OCI-LY7 (cell line): Measurements from ENCODE around the gene FBXW7. TPM values are rescaled to one million over a fixed set of nuclear protein-coding genes. Genes with fewer than 3 reads are reported as not detected.

Experiments
- BruUV-seq: library from RNA; stranded (reverse); fragments of 400-500 nt; replicated peaks from 2 replicates; lab custom pipeline; 2021; lab: Mats Ljungman, UMichigan
- CTCF ChIA-PET: fragments of 300-600 bp; sonication (Branson Sonifier 250); formaldehyde crosslinking; loops from one replicate; lab custom pipeline; 2022; ENCODE audit warnings: antibody characterized with exemption; ENCODE audit not compliant: unreplicated experiment; lab: Charles Lee
- POLR2A ChIA-PET: fragments of 300-600 bp; sonication (Branson Sonifier 250); formaldehyde crosslinking; loops from one replicate; lab custom pipeline; 2022; ENCODE audit warnings: antibody characterized with exemption; lab: Charles Lee
- DNase-seq: peaks from one replicate; pipeline ENCODE4 v3.0.0-alpha.2; 2015; ENCODE audit warnings: low spot score
- H2AFZ ChIP-seq: fragments of 200-600 bp; sonication (generic), shearing (Covaris generic); 2 replicates; pipeline ENCODE4 v1.6.1; 2014; ENCODE audit warnings: mild to moderate bottlenecking, antibody characterized with exemption, low read length, moderate library complexity
- H3K27ac ChIP-seq: fragments of 200-600 bp; sonication (generic); 2 replicates; pipeline ENCODE4 v1.5.1; 2014; ENCODE audit warnings: mixed run types, low read depth, mild to moderate bottlenecking, moderate library complexity, low read length, inconsistent platforms; ENCODE audit not compliant: poor library complexity, severe bottlenecking
- H3K36me3 ChIP-seq: fragments of 200-600 bp; sonication (generic); 2 replicates; pipeline ENCODE4 v1.6.1; 2014; ENCODE audit warnings: mild to moderate bottlenecking, antibody characterized with exemption, low read length, moderate library complexity, mixed read lengths; ENCODE audit not compliant: insufficient read depth
- H3K4me1 ChIP-seq: fragments of 200-600 bp; sonication (generic); 2 replicates; pipeline ENCODE4 v1.5.1; 2014; ENCODE audit warnings: mild to moderate bottlenecking, low read length; ENCODE audit not compliant: insufficient read depth, poor library complexity, severe bottlenecking
- H3K4me2 ChIP-seq: fragments of 200-600 bp; sonication (generic); 2 replicates; pipeline ENCODE4 v1.6.1; 2014; ENCODE audit warnings: mild to moderate bottlenecking, low read length
- H3K4me3 ChIP-seq: fragments of 200-600 bp; sonication (generic); 2 replicates; pipeline ENCODE4 v1.5.1; 2014; ENCODE audit warnings: mild to moderate bottlenecking, low read depth, low read length; ENCODE audit not compliant: poor library complexity, severe bottlenecking
- H3K79me2 ChIP-seq: fragments of 200-600 bp; sonication (generic); 2 replicates; pipeline ENCODE4 v1.6.1; 2016; ENCODE audit warnings: low read depth, mild to moderate bottlenecking, low read length, moderate library complexity, mixed read lengths; ENCODE audit not compliant: insufficient read depth
- H3K9me2 ChIP-seq: fragments of 200-600 bp; sonication (generic); 2 replicates; pipeline ENCODE4 v1.6.1; 2016; ENCODE audit warnings: mild to moderate bottlenecking, low read length, mixed read lengths; ENCODE audit not compliant: insufficient read depth
- H3K9me3 ChIP-seq: fragments of 200-600 bp; sonication (generic); 2 replicates; pipeline ENCODE4 v1.6.1; 2014; ENCODE audit warnings: mild to moderate bottlenecking, mixed run types, low read length, mixed read lengths
- H4K20me1 ChIP-seq: fragments of 200-600 bp; sonication (generic); 2 replicates; pipeline ENCODE4 v1.6.1; 2014; ENCODE audit warnings: mild to moderate bottlenecking, antibody characterized with exemption, low read length, moderate library complexity, mixed read lengths; ENCODE audit not compliant: insufficient read depth
- EZH2phosphoT487 ChIP-seq: fragments of 200-600 bp; sonication (generic); IDR thresholded peaks from 2 replicates; pipeline ENCODE4 v1.6.1; 2018; ENCODE audit warnings: low read depth, borderline replicate concordance, mild to moderate bottlenecking, mixed run types, antibody characterized with exemption, low read length, moderate library complexity, mixed read lengths
- intact Hi-C: fragments of 100-400 bp; cut with micrococcal nuclease; formaldehyde crosslinking; loops from one replicate; pipeline ENCODE4 v1.10.0; 2022; ENCODE audit not compliant: unreplicated experiment
- total RNA-seq, 2 experiments: library from RNA; depleted of rRNA in 1 of 2; stranded (reverse); fragments of >200 nt in 1 of 2; shearing (Covaris generic) in 1 of 2; gene quantifications; 2 replicates each; pipeline ENCODE4 v1.2.3, GENCODE V29; 2014 to 2022
- TF ChIP-seq, protein P1 (sequence below): fragments of 200-600 bp; sonication (generic); conservative IDR thresholded peaks from 2 replicates; pipeline ENCODE4 v1.5.1; 2014; ENCODE audit warnings: mild to moderate bottlenecking, antibody characterized with exemption, low read length, moderate library complexity, mixed read lengths

The FBXW7 gene
- total RNA-seq, 2 experiments from 2014 or later = 58.8 to 102 TPM

DNA sequence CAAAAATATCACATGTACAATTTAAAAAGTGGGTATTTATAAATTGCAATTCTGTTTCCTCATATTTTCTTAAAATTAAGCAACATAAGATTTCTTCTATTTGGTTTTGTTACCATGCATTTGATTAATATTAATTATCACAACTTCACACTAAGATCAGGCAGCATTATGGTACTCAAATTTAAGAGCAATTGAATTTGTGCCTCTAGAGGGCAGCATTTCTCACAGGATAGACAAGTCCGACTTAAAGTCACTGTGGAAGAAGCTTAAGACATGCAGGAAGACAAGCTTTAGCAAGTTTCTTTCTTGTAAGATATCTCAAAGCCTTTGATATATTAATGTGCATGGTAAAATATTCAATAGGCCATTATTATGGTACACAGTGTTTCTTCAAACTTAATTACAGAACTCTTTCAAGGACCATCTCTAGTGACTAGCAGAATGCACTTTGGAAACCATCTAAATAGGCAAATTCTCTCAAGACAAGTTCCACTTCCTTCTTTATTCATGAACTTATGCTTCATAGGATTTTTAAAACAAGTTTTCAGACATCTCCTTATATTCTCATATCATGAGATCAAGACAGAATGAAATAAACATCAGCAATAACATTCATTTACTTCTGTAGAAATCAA is 35.0 kb downstream of the FBXW7 start:
- peaks cover 24% of the 10 kb centered on the region for H4K20me1 ChIP-seq
- intact Hi-C loops = loop anchor here (1.0 to 2.0 kb wide), 5 partner anchors 36 to 234 kb away; partner anchors contain the start of gene FBXW7

DNA sequence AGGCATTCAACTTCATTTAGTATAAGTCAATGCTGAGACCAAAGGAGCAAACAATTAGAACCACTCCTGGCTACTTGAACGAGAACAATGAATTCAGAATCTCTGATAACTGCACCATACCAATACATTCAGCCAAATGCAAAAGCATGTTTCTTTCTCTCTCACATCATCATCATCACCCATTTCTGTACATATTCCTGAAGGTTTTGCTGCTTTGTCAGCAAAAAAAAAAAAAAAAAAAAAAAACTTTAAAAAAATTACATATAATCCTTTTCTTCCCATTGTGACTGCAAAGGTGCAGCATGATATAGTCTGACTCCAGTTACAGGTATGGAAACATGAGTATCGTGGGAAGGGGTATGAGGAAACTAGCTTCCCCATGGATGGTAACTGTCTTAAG is 35.6 kb downstream of the FBXW7 start:
- H3K36me3 ChIP-seq = peaks cover 7% of the 10 kb centered on the region; the same call in 1 of the 2 replicates
- POLR2A ChIA-PET = interaction anchor here (1.7 to 9.2 kb wide), 5 partner anchors 9 to 168 kb away, joined by 4 to 130 read pairs (median 15); partner anchors contain the start of gene FBXW7
- CTCF ChIA-PET = interaction anchor here (1.4 to 2.5 kb wide), 2 partner anchors 137 to 140 kb away, joined by 4 to 17 read pairs; no protein-coding TSS in a partner anchor
- intact Hi-C loops = loop anchor here (2.0 kb wide), 3 partner anchors 37 to 45 kb away; partner anchors contain the start of gene FBXW7
- H3K4me3 ChIP-seq = no peak overlapping the region
- no peak for DNase-seq
- no peak overlapping the region for H3K4me2 ChIP-seq
- no peaks in the 10 kb centered on the region for H3K9me3 ChIP-seq
- H3K4me1 ChIP-seq = peaks cover 36% of the 10 kb centered on the region
- no peaks in the 10 kb centered on the region for H3K9me2 ChIP-seq
- H4K20me1 ChIP-seq = peaks cover 24% of the 10 kb centered on the region
- no peak for TF ChIP-seq EZH2phosphoT487
- TF ChIP-seq, protein P1, sequence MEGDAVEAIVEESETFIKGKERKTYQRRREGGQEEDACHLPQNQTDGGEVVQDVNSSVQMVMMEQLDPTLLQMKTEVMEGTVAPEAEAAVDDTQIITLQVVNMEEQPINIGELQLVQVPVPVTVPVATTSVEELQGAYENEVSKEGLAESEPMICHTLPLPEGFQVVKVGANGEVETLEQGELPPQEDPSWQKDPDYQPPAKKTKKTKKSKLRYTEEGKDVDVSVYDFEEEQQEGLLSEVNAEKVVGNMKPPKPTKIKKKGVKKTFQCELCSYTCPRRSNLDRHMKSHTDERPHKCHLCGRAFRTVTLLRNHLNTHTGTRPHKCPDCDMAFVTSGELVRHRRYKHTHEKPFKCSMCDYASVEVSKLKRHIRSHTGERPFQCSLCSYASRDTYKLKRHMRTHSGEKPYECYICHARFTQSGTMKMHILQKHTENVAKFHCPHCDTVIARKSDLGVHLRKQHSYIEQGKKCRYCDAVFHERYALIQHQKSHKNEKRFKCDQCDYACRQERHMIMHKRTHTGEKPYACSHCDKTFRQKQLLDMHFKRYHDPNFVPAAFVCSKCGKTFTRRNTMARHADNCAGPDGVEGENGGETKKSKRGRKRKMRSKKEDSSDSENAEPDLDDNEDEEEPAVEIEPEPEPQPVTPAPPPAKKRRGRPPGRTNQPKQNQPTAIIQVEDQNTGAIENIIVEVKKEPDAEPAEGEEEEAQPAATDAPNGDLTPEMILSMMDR = no peak
- no peak overlapping the region for H2AFZ ChIP-seq
- peaks cover 99% of the 10 kb centered on the region for H3K79me2 ChIP-seq
- no peak overlapping the region for H3K27ac ChIP-seq
- BruUV-seq = no TSS peak

More for the DNA sequence above, 35.0 kb downstream of the FBXW7 start:
- DNase-seq = peak; percentile 90
- POLR2A ChIA-PET = interaction anchor here (0.9 to 9.2 kb wide), 26 partner anchors 9 to 277 kb away, joined by 3 to 130 read pairs (median 8); partner anchors contain the start of gene FBXW7
- TF ChIP-seq, protein P1 = peak; percentile 99
- TF ChIP-seq EZH2phosphoT487 = no peak
- Histone ChIP-seq H2AFZ (no peak overlapping the region), H3K79me2 (peaks cover 92% of the 10 kb centered on the region), H3K4me1 (peaks cover 36% of the 10 kb centered on the region), H3K4me3 (peak overlapping the region; percentile 17), H3K9me2 (no peaks in the 10 kb centered on the region), H3K27ac (peak overlapping the region; percentile 19), H3K9me3 (no peaks in the 10 kb centered on the region), H3K4me2 (peak overlapping the region; percentile 73), H3K36me3 (0 out of 2 replicates have a peak, but pooled peaks cover 2% of the 10 kb centered on the region)
- CTCF ChIA-PET = interaction anchor here (0.6 to 2.5 kb wide), 4 partner anchors 137 to 209 kb away, joined by 3 to 17 read pairs (median 6); no protein-coding TSS in a partner anchor
- no TSS peak for BruUV-seq
